GM12878 (cell line): ENCODE results near the gene ENDOG. TPM values are rescaled to one million over a fixed set of nuclear protein-coding genes. Genes with fewer than 3 reads are reported as not detected.

ENCODE experiments used
- ATAC-seq: fragments of 200-7000 bp; cut with Tn5 transposase; 3 replicates; pipeline ENCODE4 v1.9.1; 2020; ENCODE audit warnings: mild to moderate bottlenecking, moderate library complexity
- BruUV-seq: library from RNA; stranded (reverse); fragments of 400-500 nt; replicated peaks from 2 replicates; lab custom pipeline; 2021; lab: Mats Ljungman, UMichigan
- CTCF ChIA-PET: fragments of 300-600 bp; sonication (Branson Sonifier 250); formaldehyde crosslinking; extraction: SDS; loops from one replicate; lab custom pipeline; 2021; ENCODE audit warnings: inconsistent platforms; lab: Yijun Ruan, JAX
- POLR2A ChIA-PET: fragments of 350-600 bp; formaldehyde crosslinking; extraction: SDS; loops from one replicate; lab custom pipeline; 2021; ENCODE audit warnings: inconsistent platforms; lab: Charles Lee
- RAD21 ChIA-PET: fragments of 300-600 bp; sonication (Branson Sonifier 250); formaldehyde crosslinking; loops from one replicate; lab custom pipeline; 2023; ENCODE audit warnings: antibody characterized with exemption; ENCODE audit not compliant: unreplicated experiment; lab: Charles Lee
- SMC1A ChIA-PET: fragments of 300-600 bp; sonication (Branson Sonifier 250); formaldehyde crosslinking; loops from one replicate; lab custom pipeline; 2023; ENCODE audit not compliant: unreplicated experiment, uncharacterized antibody; lab: Charles Lee
- DNase-seq: peaks from one replicate; pipeline ENCODE4 v3.0.0-alpha.2; 2011; ENCODE audit warnings: low read depth, low spot score
- FAIRE-seq: peaks from 3 replicates; lab custom pipeline; 2011; peaks lifted over from hg19 to GRCh38; lab: Jason Lieb, UNC
- H2AFZ ChIP-seq: 2 replicates; pipeline ENCODE4 v1.6.0; 2011; ENCODE audit warnings: low read depth, low read length, control low read depth; ENCODE audit not compliant: control insufficient read depth
- H3K27ac ChIP-seq: 2 replicates; pipeline ENCODE4 v1.5.1; 2011; ENCODE audit warnings: control low read depth; ENCODE audit not compliant: control insufficient read depth, insufficient read depth
- H3K27me3 ChIP-seq, 2 experiments: replicated peaks in 1 of 2; 2 replicates each; pipeline versions ENCODE4 v1.6.0 to v1.6.1; 2011; ENCODE audit warnings: low read length in 1 of 2; ENCODE audit not compliant: control insufficient read depth in 2 of 2, insufficient read depth in 2 of 2
- H3K36me3 ChIP-seq, 2 experiments: 2 replicates each; pipeline ENCODE4 v1.5.1; 2011; ENCODE audit warnings: low read length in 1 of 2; ENCODE audit not compliant: control insufficient read depth in 2 of 2, insufficient read depth in 2 of 2
- H3K4me1 ChIP-seq: 2 replicates; pipeline ENCODE4 v1.6.1; 2011; ENCODE audit warnings: mild to moderate bottlenecking, low read length, moderate library complexity, mixed read lengths; ENCODE audit not compliant: control insufficient read depth, insufficient read depth
- H3K4me2 ChIP-seq: 2 replicates; pipeline ENCODE4 v1.6.0; 2011; ENCODE audit warnings: control low read depth; ENCODE audit not compliant: control insufficient read depth, insufficient read depth
- H3K4me3 ChIP-seq: fragments of 200-600 bp; sonication (generic); 2 replicates; pipeline ENCODE4 v1.5.1; 2016
- H3K79me2 ChIP-seq: 2 replicates; pipeline ENCODE4 v1.6.0; 2011; ENCODE audit warnings: low read length; ENCODE audit not compliant: control insufficient read depth, insufficient read depth
- H3K9ac ChIP-seq: 2 replicates; pipeline ENCODE4 v1.8.0; 2011; ENCODE audit warnings: low read length, control low read depth, mixed read lengths; ENCODE audit not compliant: control insufficient read depth, insufficient read depth
- H3K9me3 ChIP-seq: replicated peaks from 3 replicates; pipeline ENCODE4 v1.5.1; 2011; ENCODE audit warnings: mild to moderate bottlenecking, low read length; ENCODE audit not compliant: control insufficient read depth, insufficient read depth
- H4K20me1 ChIP-seq: 2 replicates; pipeline ENCODE4 v1.6.0; 2011; ENCODE audit not compliant: control insufficient read depth, insufficient read depth
- BACH1 ChIP-seq: fragments of 450-650 bp; IDR thresholded peaks from 2 replicates; pipeline ENCODE4 v1.6.1; 2017; ENCODE audit warnings: mild to moderate bottlenecking, borderline replicate concordance
- BMI1 ChIP-seq: fragments of 450-650 bp; IDR thresholded peaks from 2 replicates; pipeline ENCODE4 v1.6.1; 2016; ENCODE audit warnings: mild to moderate bottlenecking, moderate library complexity, borderline replicate concordance
- FOS ChIP-seq: IDR thresholded peaks from 3 replicates; pipeline ENCODE4 v1.6.1; 2011; ENCODE audit warnings: borderline replicate concordance; ENCODE audit not compliant: insufficient read length; ENCODE audit errors: extremely low read depth
- IRF4 ChIP-seq: IDR thresholded peaks from 2 replicates; pipeline ENCODE4 v1.6.1; 2011; ENCODE audit warnings: low read depth, low read length
- JUND ChIP-seq: IDR thresholded peaks from 2 replicates; pipeline ENCODE4 v1.6.1; 2012; ENCODE audit warnings: low read depth, mild to moderate bottlenecking, low read length, improper control_type of control experiment, moderate library complexity
- MEF2B ChIP-seq: fragments of 450-650 bp; IDR thresholded peaks from 2 replicates; pipeline ENCODE4 v1.6.1; 2018; ENCODE audit warnings: mild to moderate bottlenecking, moderate library complexity; ENCODE audit not compliant: partially characterized antibody, poor library complexity, severe bottlenecking
- NR2C1 ChIP-seq: fragments of 450-650 bp; IDR thresholded peaks from 2 replicates; pipeline ENCODE4 v1.6.1; 2017; ENCODE audit warnings: antibody characterized with exemption, mild to moderate bottlenecking, moderate library complexity
- POLR2AphosphoS5 ChIP-seq: IDR thresholded peaks from 2 replicates; pipeline ENCODE4 v1.6.1; 2011; ENCODE audit warnings: mild to moderate bottlenecking, low read length, inconsistent platforms
- RB1 ChIP-seq: fragments of 450-650 bp; formaldehyde crosslinking; IDR thresholded peaks from 2 replicates; pipeline ENCODE4 v1.6.1; 2017; ENCODE audit warnings: mild to moderate bottlenecking, borderline replicate concordance
- SMARCA5 ChIP-seq: fragments of 450-650 bp; IDR thresholded peaks from 2 replicates; pipeline ENCODE4 v1.6.1; 2017; ENCODE audit warnings: mild to moderate bottlenecking
- SMC3 ChIP-seq: IDR thresholded peaks from 2 replicates; pipeline ENCODE4 v1.6.1; 2011; ENCODE audit warnings: low read length, improper control_type of control experiment, borderline replicate concordance
- STAT3 ChIP-seq: IDR thresholded peaks from 2 replicates; pipeline ENCODE4 v1.6.1; 2011; ENCODE audit warnings: low read depth, low read length, improper control_type of control experiment
- TCF12 ChIP-seq: IDR thresholded peaks from 2 replicates; pipeline ENCODE4 v1.6.1; 2011; ENCODE audit warnings: low read depth, mild to moderate bottlenecking, low read length
- USF1 ChIP-seq: IDR thresholded peaks from 2 replicates; pipeline ENCODE4 v1.6.1; 2011; ENCODE audit warnings: borderline replicate concordance, low read depth, mild to moderate bottlenecking, moderate library complexity, mixed read lengths, low read length; ENCODE audit not compliant: insufficient read depth; ENCODE audit errors: extremely low read length
- ZNF24 ChIP-seq: fragments of 450-650 bp; IDR thresholded peaks from 2 replicates; pipeline ENCODE4 v1.6.1; 2017; ENCODE audit warnings: antibody characterized with exemption, mild to moderate bottlenecking
- ZZZ3 ChIP-seq: IDR thresholded peaks from 2 replicates; pipeline ENCODE4 v1.6.1; 2011; ENCODE audit warnings: low read depth; ENCODE audit not compliant: control insufficient read depth, insufficient read length
- WGBS: methylation state at CpG from one replicate; pipeline ENCODE4 v1.1.6; 2016; ENCODE audit warnings: low lambda C conversion rate; ENCODE audit not compliant: insufficient replicate concordance, insufficient coverage; ENCODE audit errors: missing lambda C conversion rate; 5-methylcytosine and 5-hydroxymethylcytosine counted together
- in situ Hi-C: fragments of 300-500 bp; cut with MboI; formaldehyde crosslinking; loops from 9 replicates; pipeline ENCODE4 v1.14.3; 2018; ENCODE audit warnings: mixed read lengths
- intact Hi-C: fragments of 100-400 bp; cut with micrococcal nuclease; formaldehyde crosslinking; loops from one replicate; pipeline ENCODE4 v1.14.2; 2022; ENCODE audit not compliant: unreplicated experiment
- polyA plus RNA-seq, 11 experiments: library from polyadenylated mRNA; depleted of rRNA in 4 of 11; unstranded in 6 of 11; stranded (reverse) in 5 of 11; fragments of >200 nt; fragmentation: Nextera tagmentation in 4 of 11; fragmentation: Illumina TruSeq in 1 of 11; extraction: Ambion mirVana in 4 of 11; extraction: Trizol in 1 of 11; gene quantifications; 1 replicate in 1 of 11; 2 replicates in 10 of 11; pipeline versions ENCODE4 v1.2.1 to v1.2.3, GENCODE V29; 2011 to 2016; ENCODE audit warnings: inconsistent platforms in 2 of 11, missing spikeins in 2 of 11, low read depth in 1 of 11
- total RNA-seq, 4 experiments: library from RNA; depleted of rRNA in 3 of 4; stranded (reverse); fragments of >200 nt in 3 of 4; fragmentation: Illumina TruSeq in 1 of 4; extraction: Trizol in 1 of 4; gene quantifications; 2 replicates each; pipeline versions ENCODE4 v1.2.1 to v1.2.3, GENCODE V29; 2013 to 2021
- TF ChIP-seq, protein P1 (sequence below): fragments of 150-350 bp; IDR thresholded peaks from 2 replicates; pipeline ENCODE4 v1.6.1; 2014; ENCODE audit warnings: mild to moderate bottlenecking, low read depth, low read length
- TF ChIP-seq, protein P2 (sequence below): fragments of 450-650 bp; IDR thresholded peaks from 2 replicates; pipeline ENCODE4 v1.6.1; 2018; ENCODE audit warnings: borderline replicate concordance, mild to moderate bottlenecking; ENCODE audit not compliant: partially characterized antibody

ENDOG gene
- total and polyA plus RNA-seq, 10 of the 15 experiments (the other 5 are each of a cell fraction or from before 2014, with no cell fraction given), result 0.84 to 29.2 (median 9.0) TPM

GRCh38 chr9:128829477-128830251 lies 11.4 kb downstream of the ENDOG start, which contains the start of gene SPOUT1:
Gene SPOUT1, minus strand, starts transcription at chr9:128829794. Its CDS starts 14 bp downstream, at chr9:128829780.
- ChIA-PET SMC1A (interaction anchor here (1.0 to 1.3 kb wide), 5 partner anchors 12 to 145 kb away, joined by 3 to 8 read pairs (median 4); partner anchors contain the start of gene ENDOG), CTCF (interaction anchor here (0.5 to 1.4 kb wide), 10 partner anchors 9 to 186 kb away, joined by 3 to 29 read pairs (median 4); partner anchors contain the start of genes ENDOG and PKN3), RAD21 (interaction anchor here (0.7 to 1.4 kb wide), 6 partner anchors 10 to 467 kb away, joined by 3 to 12 read pairs (median 4); partner anchors contain the start of genes ENDOG and SH3GLB2), POLR2A (interaction anchor here (0.6 to 1.6 kb wide), 8 partner anchors 11 to 281 kb away, joined by 3 to 12 read pairs (median 3); partner anchors contain the start of gene ENDOG)
- H4K20me1 ChIP-seq, result no peaks in the 10 kb centered on the region
- peak within 1 kb of the TSS; percentile 89 for H3K9ac ChIP-seq
- H3K9me3 ChIP-seq, result no peaks in the 10 kb centered on the region
- peaks cover 14% of the 10 kb centered on the region for H3K79me2 ChIP-seq
- ATAC-seq (peak; percentile 99), DNase-seq (peak; percentile 77), FAIRE-seq (peak; percentile 84)
- WGBS, result under 1% methylated on average over 55 of the region's 56 CpGs
- H2AFZ ChIP-seq, result peak within 1 kb of the TSS; percentile 85
- peaks cover 7% of the 10 kb centered on the region; the same call in 1 of the 2 replicates for H3K4me1 ChIP-seq
- no TSS peak for BruUV-seq
- peak within 1 kb of the TSS; percentile 72 for H3K27ac ChIP-seq
- in situ Hi-C loops (no loop called here), intact Hi-C loops (no loop called here)
- peak within 1 kb of the TSS; percentile 80 for H3K4me2 ChIP-seq
- peaks cover 13 to 14% of the 10 kb centered on the region in 2 experiments for H3K36me3 ChIP-seq
- H3K4me3 ChIP-seq, result peak within 1 kb of the TSS; percentile 92
- H3K27me3 ChIP-seq, result no peaks in the 10 kb centered on the region
- TF ChIP-seq, protein P1, sequence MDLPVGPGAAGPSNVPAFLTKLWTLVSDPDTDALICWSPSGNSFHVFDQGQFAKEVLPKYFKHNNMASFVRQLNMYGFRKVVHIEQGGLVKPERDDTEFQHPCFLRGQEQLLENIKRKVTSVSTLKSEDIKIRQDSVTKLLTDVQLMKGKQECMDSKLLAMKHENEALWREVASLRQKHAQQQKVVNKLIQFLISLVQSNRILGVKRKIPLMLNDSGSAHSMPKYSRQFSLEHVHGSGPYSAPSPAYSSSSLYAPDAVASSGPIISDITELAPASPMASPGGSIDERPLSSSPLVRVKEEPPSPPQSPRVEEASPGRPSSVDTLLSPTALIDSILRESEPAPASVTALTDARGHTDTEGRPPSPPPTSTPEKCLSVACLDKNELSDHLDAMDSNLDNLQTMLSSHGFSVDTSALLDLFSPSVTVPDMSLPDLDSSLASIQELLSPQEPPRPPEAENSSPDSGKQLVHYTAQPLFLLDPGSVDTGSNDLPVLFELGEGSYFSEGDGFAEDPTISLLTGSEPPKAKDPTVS, result no peak
- TF ChIP-seq IRF4 (no peak), TCF12 (no peak), FOS (no peak), MEF2B (no peak), BMI1 (no peak), SMC3 (no peak; the same call in 1 of the 2 replicates), STAT3 (no peak), NR2C1 (no peak), POLR2AphosphoS5 (peak; percentile 84), ZNF24 (no peak), RB1 (peak; percentile 52; the same call in 1 of the 2 replicates), JUND (no peak), SMARCA5 (no peak), BACH1 (peak; percentile 86), USF1 (peak; percentile 16), ZZZ3 (no peak)
- TF ChIP-seq, protein P2, sequence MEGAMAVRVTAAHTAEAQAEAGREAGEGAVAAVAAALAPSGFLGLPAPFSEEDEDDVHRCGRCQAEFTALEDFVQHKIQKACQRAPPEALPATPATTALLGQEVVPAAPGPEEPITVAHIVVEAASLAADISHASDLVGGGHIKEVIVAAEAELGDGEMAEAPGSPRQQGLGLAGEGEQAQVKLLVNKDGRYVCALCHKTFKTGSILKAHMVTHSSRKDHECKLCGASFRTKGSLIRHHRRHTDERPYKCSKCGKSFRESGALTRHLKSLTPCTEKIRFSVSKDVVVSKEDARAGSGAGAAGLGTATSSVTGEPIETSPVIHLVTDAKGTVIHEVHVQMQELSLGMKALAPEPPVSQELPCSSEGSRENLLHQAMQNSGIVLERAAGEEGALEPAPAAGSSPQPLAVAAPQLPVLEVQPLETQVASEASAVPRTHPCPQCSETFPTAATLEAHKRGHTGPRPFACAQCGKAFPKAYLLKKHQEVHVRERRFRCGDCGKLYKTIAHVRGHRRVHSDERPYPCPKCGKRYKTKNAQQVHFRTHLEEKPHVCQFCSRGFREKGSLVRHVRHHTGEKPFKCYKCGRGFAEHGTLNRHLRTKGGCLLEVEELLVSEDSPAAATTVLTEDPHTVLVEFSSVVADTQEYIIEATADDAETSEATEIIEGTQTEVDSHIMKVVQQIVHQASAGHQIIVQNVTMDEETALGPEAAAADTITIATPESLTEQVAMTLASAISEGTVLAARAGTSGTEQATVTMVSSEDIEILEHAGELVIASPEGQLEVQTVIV, result peak; percentile 24
